ENCODE results near the gene TOB2.
A peak's percentile ranks its signal among the peaks of the same experiment; 100 is the strongest.
"Not testable (repeated sequence)": the region's sequence is repeated elsewhere in the genome, so short reads cannot be mapped to it uniquely, and the experiment has no call there.

Gene TOB2

GRCh38 chr22:41478473-41478872, 31.9 kb upstream of the TOB2 start:
- Mint-ChIP-seq H3K9me3 (no peaks in the 10 kb centered on the region), H3K36me3 (peaks cover 8% of the 10 kb centered on the region), H3K27ac (peak overlapping the region; percentile 91), H3K27me3 (no peaks in the 10 kb centered on the region), H3K4me1 (peaks cover 92% of the 10 kb centered on the region), H3K4me3 (peak overlapping the region; percentile 67)
- ATAC-seq: peak; percentile 77

GRCh38 chr22:41474872-41475451, 28.4 kb upstream of the TOB2 start:
- Mint-ChIP-seq H3K4me1 (peaks cover 94% of the 10 kb centered on the region), H3K27me3 (no peaks in the 10 kb centered on the region), H3K27ac (peak overlapping the region; percentile 91), H3K9me3 (no peaks in the 10 kb centered on the region), H3K36me3 (peaks cover 23% of the 10 kb centered on the region), H3K4me3 (no peak overlapping the region)
- ATAC-seq: no peak

GRCh38 chr22:41471568-41471967, 25.0 kb upstream of the TOB2 start:
- no peak for ATAC-seq
- Mint-ChIP-seq H3K27me3 (no peaks in the 10 kb centered on the region), H3K4me1 (peaks cover 86% of the 10 kb centered on the region), H3K36me3 (peaks cover 37% of the 10 kb centered on the region), H3K4me3 (no peak overlapping the region), H3K9me3 (no peaks in the 10 kb centered on the region), H3K27ac (peak overlapping the region; percentile 91)

- H3K4me1 Mint-ChIP-seq: peaks cover 79% of the 10 kb centered on the region
- H3K27me3 Mint-ChIP-seq: no peaks in the 10 kb centered on the region
- peaks cover 37% of the 10 kb centered on the region for H3K36me3 Mint-ChIP-seq
- ATAC-seq: no peak
- H3K27ac Mint-ChIP-seq: peak overlapping the region; percentile 91
- peak overlapping the region; percentile 48 for H3K4me3 Mint-ChIP-seq
- no peaks in the 10 kb centered on the region for H3K9me3 Mint-ChIP-seq
These were observed 24.3 kb upstream of the TOB2 start for GRCh38 chr22:41470886-41471285.

GRCh38 chr22:41469218-41469851, 22.7 kb upstream of the TOB2 start:
- ATAC-seq: peak; percentile 2
- Mint-ChIP-seq H3K36me3 (peaks cover 48% of the 10 kb centered on the region), H3K9me3 (no peaks in the 10 kb centered on the region), H3K27me3 (no peaks in the 10 kb centered on the region), H3K4me3 (peak overlapping the region; percentile 87), H3K27ac (peak overlapping the region; percentile 100), H3K4me1 (peaks cover 65% of the 10 kb centered on the region)

GRCh38 chr22:41468381-41469217, 22.0 kb upstream of the TOB2 start, which contains the start of the genes ACO2 and PHF5A:
TSS of gene ACO2 (plus strand) at chr22:41469117. CDS start at chr22:41469147, 30 bp downstream.
TSS of gene PHF5A (minus strand) at chr22:41468692. CDS start at chr22:41468653, 39 bp downstream.
- Mint-ChIP-seq H3K27ac (peak within 1 kb of the TSS; percentile 100), H3K4me3 (peak within 1 kb of the TSS; percentile 87), H3K27me3 (no peaks in the 10 kb centered on the region), H3K9me3 (no peaks in the 10 kb centered on the region), H3K4me1 (peaks cover 58% of the 10 kb centered on the region), H3K36me3 (peaks cover 47% of the 10 kb centered on the region)
- peak; percentile 98 for ATAC-seq

- no peak overlapping the region for H3K4me3 Mint-ChIP-seq
- peaks cover 11% of the 10 kb centered on the region for H3K4me1 Mint-ChIP-seq
- H3K27me3 Mint-ChIP-seq: no peaks in the 10 kb centered on the region
- peaks cover 38% of the 10 kb centered on the region for H3K36me3 Mint-ChIP-seq
- ATAC-seq: no peak
- H3K27ac Mint-ChIP-seq: no peak overlapping the region
- no peaks in the 10 kb centered on the region for H3K9me3 Mint-ChIP-seq
These were observed 15.3 kb upstream of the TOB2 start for GRCh38 chr22:41461901-41462300.

GRCh38 chr22:41460071-41460470, 13.5 kb upstream of the TOB2 start:
- H3K36me3 Mint-ChIP-seq: peaks cover 34% of the 10 kb centered on the region
- ATAC-seq, H3K27ac Mint-ChIP-seq, H3K4me3 Mint-ChIP-seq, H3K9me3 Mint-ChIP-seq, H3K27me3 Mint-ChIP-seq: not testable (repeated sequence)
- peaks cover 10% of the 10 kb centered on the region for H3K4me1 Mint-ChIP-seq

- Mint-ChIP-seq H3K4me3 (no peak overlapping the region), H3K36me3 (peaks cover 27% of the 10 kb centered on the region), H3K9me3 (no peaks in the 10 kb centered on the region), H3K27me3 (no peaks in the 10 kb centered on the region), H3K4me1 (peaks cover 10% of the 10 kb centered on the region), H3K27ac (no peak overlapping the region)
- no peak for ATAC-seq
These were observed 12.8 kb upstream of the TOB2 start for GRCh38 chr22:41459431-41459830.

GRCh38 chr22:41458161-41458728, 11.6 kb upstream of the TOB2 start:
- H3K4me1 Mint-ChIP-seq: peaks cover 10% of the 10 kb centered on the region
- peaks cover 21% of the 10 kb centered on the region for H3K36me3 Mint-ChIP-seq
- H3K27me3 Mint-ChIP-seq: no peaks in the 10 kb centered on the region
- no peaks in the 10 kb centered on the region for H3K9me3 Mint-ChIP-seq
- ATAC-seq: no peak
- H3K4me3 Mint-ChIP-seq: no peak overlapping the region
- H3K27ac Mint-ChIP-seq: no peak overlapping the region

- Mint-ChIP-seq H3K9me3 (no peaks in the 10 kb centered on the region), H3K27me3 (no peaks in the 10 kb centered on the region), H3K36me3 (peaks cover 17% of the 10 kb centered on the region), H3K27ac (peak overlapping the region; percentile 98), H3K4me3 (peak overlapping the region; percentile 92), H3K4me1 (peaks cover 26% of the 10 kb centered on the region)
- peak; percentile 83 for ATAC-seq
These were observed 1.7 kb upstream of the TOB2 start for GRCh38 chr22:41448189-41448808.

GRCh38 chr22:41447435-41448188, 1.0 kb upstream of the TOB2 start:
- H3K9me3 Mint-ChIP-seq: no peaks in the 10 kb centered on the region
- no peaks in the 10 kb centered on the region for H3K27me3 Mint-ChIP-seq
- peaks cover 33% of the 10 kb centered on the region for H3K4me1 Mint-ChIP-seq
- ATAC-seq: peak; percentile 42
- peak overlapping the region; percentile 92 for H3K4me3 Mint-ChIP-seq
- peaks cover 21% of the 10 kb centered on the region for H3K36me3 Mint-ChIP-seq
- H3K27ac Mint-ChIP-seq: peak overlapping the region; percentile 98

- no peak for ATAC-seq
- Mint-ChIP-seq H3K36me3 (peaks cover 23% of the 10 kb centered on the region), H3K4me1 (peaks cover 42% of the 10 kb centered on the region), H3K27me3 (no peaks in the 10 kb centered on the region), H3K9me3 (no peaks in the 10 kb centered on the region), H3K4me3 (peak overlapping the region; percentile 92), H3K27ac (peak overlapping the region; percentile 98)
These were observed 522 bp downstream of the TOB2 start for GRCh38 chr22:41446057-41446501.
